IPS DF 19.7 (cell line): ENCODE results near the gene SMARCA2.

ENCODE experiments used
- DNase-seq: peaks from one replicate; pipeline ENCODE4 v3.0.0-alpha.2; 2013; ENCODE audit warnings: low read depth, low spot score

SMARCA2 gene

GRCh38 chr9:2015581-2016407 is 647 bp downstream of the SMARCA2 start:
- DNase-seq, result no peak

DNA sequence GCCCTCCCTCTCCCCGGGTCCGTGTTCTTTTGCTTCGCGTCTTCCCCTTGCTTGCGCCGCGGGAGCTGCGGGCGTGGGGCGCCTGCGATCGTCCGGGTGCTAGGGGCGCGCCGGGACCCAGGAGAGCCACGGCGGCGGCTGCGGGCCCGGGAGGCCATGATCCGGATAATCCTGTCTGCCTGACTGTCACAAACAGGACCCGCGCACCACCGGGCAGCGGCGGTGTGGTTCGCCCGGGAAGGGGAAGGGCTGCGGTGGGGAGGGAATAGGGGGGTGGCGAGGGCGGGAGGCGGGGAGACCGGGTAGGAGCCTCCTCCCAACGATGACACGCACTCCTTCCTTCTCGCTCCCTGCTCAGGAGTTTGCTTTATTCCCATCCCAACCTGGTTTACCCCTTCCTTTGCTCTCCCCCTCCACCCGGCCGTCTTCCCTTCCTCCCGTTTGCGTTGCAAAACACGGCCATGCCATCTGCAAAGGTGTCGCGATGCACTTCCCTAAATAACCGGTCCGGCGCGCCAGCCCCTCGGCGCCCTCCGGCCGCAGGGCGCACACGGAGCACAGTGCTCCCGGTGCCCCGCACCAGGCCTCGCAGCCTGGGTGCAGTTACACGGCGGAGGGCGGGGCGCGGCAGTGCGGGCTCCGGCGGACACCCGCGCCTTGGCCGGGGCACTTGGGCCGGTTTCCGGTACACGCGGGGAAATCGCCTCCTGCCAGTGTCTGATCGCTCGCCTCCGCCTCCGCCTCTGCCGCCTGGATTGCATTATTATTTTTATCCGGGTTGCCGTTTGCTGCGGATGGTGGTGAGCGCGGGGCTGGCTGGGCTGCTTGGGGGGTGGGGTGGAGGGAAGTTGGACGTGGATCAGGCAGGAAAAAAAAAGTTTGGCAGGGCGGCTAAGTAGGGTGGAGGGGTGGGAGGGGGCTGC is 1.5 kb downstream of the SMARCA2 start:
- no peak for DNase-seq

DNA sequence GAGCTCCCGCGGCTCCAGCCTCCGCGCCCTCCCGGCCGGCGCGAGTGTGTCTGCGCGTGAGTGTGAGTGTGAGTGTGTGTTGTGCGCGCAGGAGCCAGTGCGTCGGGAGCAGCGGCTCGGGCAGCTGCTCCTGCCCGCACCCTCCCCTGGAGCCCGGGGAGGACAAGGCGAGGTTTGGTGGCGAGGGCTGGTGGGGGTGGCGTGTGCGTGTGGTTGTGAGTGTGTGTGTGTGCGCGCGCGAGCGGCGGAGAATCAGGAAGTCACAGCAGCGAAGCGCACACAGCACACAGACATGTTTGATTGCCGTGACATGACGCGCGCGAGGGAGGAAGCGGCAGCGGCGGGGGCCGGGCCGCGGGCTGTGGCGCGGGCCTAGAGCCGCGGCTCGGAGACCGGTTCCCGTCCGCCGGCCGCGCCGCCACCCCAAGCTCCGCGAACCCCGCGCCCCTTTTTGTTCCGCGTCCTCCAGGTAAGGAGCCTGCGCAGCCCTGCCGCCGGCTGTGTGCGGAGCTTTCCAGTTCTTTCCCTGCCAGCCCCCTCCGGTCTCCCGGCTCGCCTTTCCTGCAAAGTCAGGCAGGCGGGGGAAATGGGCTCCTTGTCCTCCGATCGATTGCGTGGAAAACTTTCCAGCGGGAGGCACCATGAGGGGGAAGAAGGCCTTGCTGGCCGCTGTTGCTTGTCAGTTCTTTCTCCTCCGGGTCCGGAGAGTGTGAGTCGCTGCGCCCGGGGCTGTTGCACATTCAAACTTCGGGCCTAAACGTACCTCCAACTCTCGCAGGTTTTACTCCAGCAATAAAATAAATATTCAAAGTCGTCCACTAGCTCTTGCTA is 2.4 kb downstream of the SMARCA2 start:
- no peak for DNase-seq

GRCh38 chr9:2018162-2018643 is 3.1 kb downstream of the SMARCA2 start:
- no peak for DNase-seq

- no peak for DNase-seq
Measured at GRCh38 chr9:2018764-2019558, 3.8 kb downstream of the SMARCA2 start.

DNA sequence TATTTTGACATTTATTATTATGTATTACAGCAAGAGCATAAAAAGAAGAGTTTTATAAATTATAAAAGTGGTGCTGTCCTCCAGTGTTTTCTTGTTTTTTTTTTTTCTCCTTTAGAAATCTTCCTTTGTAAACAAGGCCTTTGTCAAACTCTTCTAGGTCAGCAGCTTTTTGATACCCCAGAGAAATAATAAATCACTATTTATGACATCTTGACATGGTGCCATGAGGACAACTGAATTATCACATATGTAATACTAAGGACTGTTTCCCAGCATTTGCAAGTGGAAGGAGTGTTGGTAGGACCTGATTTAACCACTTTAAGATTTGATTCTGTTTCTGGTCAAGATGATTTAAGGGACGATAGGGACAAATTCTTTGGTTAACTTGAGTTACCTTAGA is 4.6 kb downstream of the SMARCA2 start:
- no peak for DNase-seq

DNA sequence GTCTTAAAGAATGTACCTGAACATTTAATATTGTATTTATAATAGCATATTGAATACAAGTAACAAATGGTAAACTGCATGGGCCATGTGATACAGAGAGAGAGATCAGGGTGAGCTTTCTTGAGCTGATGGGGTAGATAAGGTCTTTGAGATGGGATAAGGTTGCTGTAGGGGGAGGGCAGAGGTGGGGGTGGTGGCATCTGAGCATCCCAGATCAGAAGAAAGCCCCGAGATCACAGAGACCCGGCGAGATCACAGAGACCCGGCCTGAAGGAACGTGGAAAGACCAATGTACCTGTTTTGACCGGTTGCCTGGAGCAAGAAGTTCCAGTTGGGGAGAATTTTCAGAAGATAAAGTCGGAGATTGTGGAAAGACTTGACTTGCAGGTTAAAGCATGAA is 6.6 kb downstream of the SMARCA2 start:
- DNase-seq, result no peak

DNA sequence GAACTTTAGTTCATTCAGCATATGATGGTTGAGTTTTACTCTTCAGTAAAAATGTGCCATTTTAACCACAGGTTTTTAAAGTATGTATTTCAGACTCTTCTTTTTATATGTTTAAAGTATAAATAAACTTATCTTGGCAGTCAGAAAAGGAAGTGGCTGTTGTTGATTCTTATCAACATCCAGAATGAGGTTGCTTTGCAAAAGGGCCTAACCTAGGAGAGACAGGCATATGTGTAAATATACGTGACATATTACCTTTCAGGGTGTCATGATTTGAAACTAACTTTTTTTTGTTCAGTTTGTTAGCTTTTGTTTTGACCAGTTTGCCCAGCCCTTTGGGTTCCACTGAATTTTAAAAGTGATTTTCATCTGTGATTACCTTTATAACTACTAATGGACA is 7.4 kb downstream of the SMARCA2 start:
- DNase-seq, result no peak

DNA sequence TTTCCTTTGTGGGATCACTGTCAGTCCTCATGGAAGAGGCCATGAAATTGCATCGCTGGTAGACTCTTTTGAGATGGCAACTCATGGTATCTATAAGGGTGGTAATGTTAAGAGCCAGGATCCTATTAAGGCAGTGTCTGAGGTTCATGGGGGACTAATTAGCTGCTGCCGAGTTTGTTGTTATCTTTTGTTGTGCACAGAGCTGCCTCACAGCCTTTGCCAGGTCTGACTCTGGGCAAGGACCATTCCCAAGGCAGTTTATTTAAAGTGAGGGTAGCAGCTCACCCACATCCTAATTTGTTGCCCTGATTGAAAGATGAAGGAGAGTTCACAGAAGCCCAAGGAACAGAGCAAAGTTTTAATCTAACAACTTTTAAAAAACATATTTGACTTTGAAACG is 7.9 kb downstream of the SMARCA2 start:
- no peak for DNase-seq

DNA sequence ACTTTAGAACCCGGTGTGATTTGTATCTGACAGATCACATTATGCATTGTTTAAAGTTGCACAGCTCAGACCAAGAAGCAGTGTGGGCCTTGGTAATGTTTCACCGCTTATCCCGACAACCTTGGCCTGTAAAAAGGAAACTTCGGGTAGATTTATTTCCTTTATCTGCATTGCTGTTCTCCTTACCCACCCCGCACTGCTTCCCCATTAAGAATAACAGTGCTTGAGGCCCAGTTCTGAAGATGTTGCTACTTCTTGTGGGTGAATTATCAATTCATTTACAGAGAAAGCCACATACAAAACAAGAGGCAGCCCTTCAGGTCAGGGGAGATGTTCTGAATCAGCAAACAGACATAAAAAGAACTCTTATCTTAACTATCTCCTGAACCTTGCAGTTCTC is 8.4 kb downstream of the SMARCA2 start:
- no peak for DNase-seq

DNA sequence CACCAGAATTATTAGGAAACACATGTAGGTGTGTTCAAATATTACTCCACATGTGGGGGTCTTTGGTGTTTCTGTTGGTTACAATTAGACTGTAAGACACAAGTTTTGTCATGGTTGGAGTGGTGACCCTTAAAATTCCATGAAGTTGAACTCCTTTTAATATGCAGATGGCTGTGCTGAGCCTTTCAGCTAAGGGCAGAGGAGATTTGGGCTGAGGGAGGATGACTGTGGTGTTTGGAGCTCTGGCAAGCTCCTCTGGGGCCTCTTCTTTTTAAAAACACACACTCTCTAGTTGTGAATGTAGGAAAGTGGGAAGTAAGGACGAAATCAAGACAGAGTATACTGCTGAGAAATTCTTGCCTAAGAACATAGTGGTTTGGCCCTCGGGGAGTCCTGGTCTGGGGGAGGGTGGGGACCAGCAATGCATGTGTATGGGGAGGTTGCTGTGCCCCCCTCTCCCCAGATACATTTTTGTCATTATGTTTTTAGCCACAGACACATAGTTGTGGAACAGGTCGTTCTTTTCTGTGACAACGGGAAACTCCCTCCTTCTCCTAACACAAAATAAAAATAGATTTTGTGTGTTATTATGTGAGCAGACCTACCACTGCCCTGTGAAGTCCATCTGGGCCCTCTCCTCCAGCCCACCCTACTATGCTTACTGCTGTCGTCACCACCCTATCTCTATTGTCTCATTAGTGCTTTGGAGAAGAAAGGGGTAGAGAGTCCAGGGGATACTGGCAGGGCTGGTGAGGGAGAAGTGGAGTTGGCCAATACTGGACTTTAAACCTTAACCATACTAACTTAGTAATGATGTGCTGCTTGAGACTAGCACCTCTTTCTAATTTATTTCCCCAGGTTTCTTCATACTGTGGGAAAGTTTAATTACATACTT is 10.0 kb downstream of the SMARCA2 start:
- no peak for DNase-seq

- no peak for DNase-seq
Measured at GRCh38 chr9:2026220-2026997, 11.3 kb downstream of the SMARCA2 start.

DNA sequence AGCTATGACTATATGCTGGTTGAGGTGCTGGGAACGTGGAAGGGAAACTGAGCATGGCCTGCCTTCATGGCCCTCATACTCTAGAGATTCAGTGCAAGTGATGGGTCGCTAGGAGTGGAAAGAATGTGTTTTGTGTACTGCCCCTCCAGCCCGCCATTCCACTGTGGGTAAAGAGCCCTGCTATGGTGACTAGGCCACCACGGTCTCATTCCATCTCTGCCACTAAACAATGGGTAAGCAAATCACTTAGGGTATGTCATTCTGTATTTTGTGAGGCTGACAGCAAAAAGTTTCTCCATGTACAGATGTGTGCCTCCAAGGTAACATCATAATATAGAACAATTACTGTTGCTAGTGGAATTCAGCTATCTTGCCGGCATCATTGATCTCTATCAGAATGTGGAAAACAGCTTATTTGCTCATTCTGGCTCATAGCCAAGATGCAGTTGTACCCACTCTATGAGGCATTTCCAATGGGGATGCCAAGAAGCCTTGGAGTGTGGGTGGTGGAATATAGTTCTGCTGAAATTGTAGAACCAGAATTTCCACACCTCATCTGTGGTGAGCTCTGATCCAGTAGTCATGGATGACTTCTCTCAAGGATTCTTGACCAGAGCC is 12.5 kb downstream of the SMARCA2 start:
- DNase-seq, result no peak

DNA sequence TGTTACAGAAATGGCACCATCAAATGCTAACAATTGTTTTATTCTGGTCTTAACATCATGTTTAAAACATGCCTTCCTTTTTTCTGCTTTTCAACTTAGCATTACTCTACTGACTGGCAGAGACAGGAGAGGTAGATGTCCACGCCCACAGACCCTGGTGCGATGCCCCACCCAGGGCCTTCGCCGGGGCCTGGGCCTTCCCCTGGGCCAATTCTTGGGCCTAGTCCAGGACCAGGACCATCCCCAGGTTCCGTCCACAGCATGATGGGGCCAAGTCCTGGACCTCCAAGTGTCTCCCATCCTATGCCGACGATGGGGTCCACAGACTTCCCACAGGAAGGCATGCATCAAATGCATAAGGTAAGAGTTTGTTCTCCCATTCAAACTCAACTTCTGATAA is 13.7 kb downstream of the SMARCA2 start:
- DNase-seq, result no peak

GRCh38 chr9:2029666-2030170 is 14.6 kb downstream of the SMARCA2 start:
- DNase-seq, result no peak

DNA sequence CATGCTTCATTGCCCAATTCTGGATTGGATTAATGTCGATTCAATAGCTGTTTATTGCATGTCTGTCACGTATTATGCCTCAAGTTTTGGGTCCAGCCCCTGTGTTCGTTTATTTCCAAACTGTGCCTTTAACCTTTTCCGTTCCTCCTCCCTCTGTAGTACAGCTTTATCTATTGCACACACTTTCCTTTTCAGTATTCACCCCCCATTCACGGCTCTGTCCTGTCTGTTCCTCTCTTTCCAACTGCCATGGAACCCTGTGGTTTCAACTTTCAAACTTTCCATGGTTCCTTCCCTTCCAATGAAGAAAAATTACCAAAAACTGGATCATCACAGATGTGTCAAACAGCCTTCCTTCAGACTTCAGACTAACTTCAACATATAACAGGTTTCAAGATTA is 17.1 kb downstream of the SMARCA2 start:
- no peak for DNase-seq

GRCh38 chr9:2036844-2037243 is 21.7 kb downstream of the SMARCA2 start:
- DNase-seq, result no peak
